Mesothelial cell of epicardium (in vitro differentiated cells): ENCODE data around the gene OPCML. TPM values are rescaled to one million over a fixed set of nuclear protein-coding genes. Genes with fewer than 3 reads are reported as not detected.

Source experiments
- DNase-seq, 2 experiments: peaks; one replicate each; pipeline ENCODE4 v3.0.0; 2021; ENCODE audit warnings: low spot score in 2 of 2; ENCODE audit not compliant: unreplicated experiment in 2 of 2
- H3K27ac Mint-ChIP-seq: 2 replicates; pipeline ENCODE4 v1.8.0; 2021; ENCODE audit warnings: mixed read lengths
- H3K27me3 Mint-ChIP-seq: 2 replicates; pipeline ENCODE4 v1.8.0; 2021; ENCODE audit warnings: low read depth, mixed read lengths
- H3K36me3 Mint-ChIP-seq: 2 replicates; pipeline ENCODE4 v1.8.0; 2021; ENCODE audit warnings: mixed read lengths
- H3K4me1 Mint-ChIP-seq: 2 replicates; pipeline ENCODE4 v1.8.0; 2021; ENCODE audit warnings: mixed read lengths
- H3K4me3 Mint-ChIP-seq: 2 replicates; pipeline ENCODE4 v1.8.0; 2021; ENCODE audit warnings: mild to moderate bottlenecking, moderate library complexity, mixed read lengths
- H3K9me3 Mint-ChIP-seq: 2 replicates; pipeline ENCODE4 v1.8.0; 2021; ENCODE audit warnings: mixed read lengths
- CTCF ChIP-seq: fragments of 200-600 bp; sonication (generic); IDR thresholded peaks from one replicate; pipeline ENCODE4 v1.5.0; 2021; ENCODE audit warnings: antibody characterized with exemption; ENCODE audit not compliant: unreplicated experiment
- total RNA-seq: library from RNA; stranded (reverse); gene quantifications from 3 replicates; pipeline ENCODE4 v1.2.1, GENCODE V29; 2021

The OPCML gene
- total RNA-seq, 1 donor from 2014 or later: 3.0 TPM

DNA sequence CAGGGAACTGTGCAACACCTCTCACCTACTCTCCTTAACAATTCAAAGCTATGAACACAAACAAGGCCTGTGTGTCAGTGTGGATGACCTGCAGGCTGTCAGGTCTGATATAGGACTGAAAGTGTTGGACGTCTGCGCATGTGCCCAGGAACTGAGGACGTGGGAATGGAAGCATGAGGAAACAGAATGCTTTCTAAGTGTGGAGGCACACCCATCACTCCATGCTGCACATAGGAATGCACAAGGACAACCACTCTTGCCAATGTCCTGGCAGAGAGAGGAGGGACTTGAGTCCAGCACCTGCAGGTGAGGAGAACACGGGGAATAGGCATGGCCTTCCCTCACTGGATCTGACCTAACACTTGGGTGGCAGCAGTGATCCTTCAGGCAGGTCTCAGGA, 874.3 kb downstream of the OPCML start:
- Mint-ChIP-seq H3K4me1 (no peaks in the 10 kb centered on the region), H3K36me3 (no peaks in the 10 kb centered on the region), H3K27me3 (peaks cover 33% of the 10 kb centered on the region), H3K9me3 (no peaks in the 10 kb centered on the region), H3K4me3 (no peak overlapping the region), H3K27ac (no peak overlapping the region)
- no peak for DNase-seq
- no peak for TF ChIP-seq CTCF

- Mint-ChIP-seq H3K9me3 (no peaks in the 10 kb centered on the region), H3K4me3 (no peak overlapping the region), H3K27ac (no peak overlapping the region), H3K27me3 (peaks cover 42% of the 10 kb centered on the region), H3K36me3 (no peaks in the 10 kb centered on the region), H3K4me1 (no peaks in the 10 kb centered on the region)
- no peak for TF ChIP-seq CTCF
- no peak for DNase-seq
These were observed 877.0 kb downstream of the OPCML start for GRCh38 chr11:132655187-132655855.

DNA sequence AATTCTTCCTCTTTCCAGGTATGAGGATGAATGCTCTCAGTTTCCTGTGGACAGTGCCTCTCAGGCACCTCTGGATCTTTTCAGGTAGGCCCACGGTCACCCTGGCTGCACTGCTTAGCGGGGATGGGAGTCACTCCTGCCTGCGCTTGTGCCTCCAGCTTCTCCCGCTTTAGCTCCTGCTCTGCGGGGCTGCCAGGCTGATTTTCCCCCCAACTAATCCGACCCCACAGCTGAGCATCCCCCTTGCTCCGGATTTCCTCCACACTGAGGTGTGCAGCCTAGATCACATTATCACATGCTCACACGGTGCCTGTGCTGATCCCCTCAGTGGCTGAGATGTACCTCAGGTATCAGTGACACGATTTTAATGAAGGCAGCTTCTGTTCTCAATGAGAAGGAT, 879.1 kb downstream of the OPCML start:
- TF ChIP-seq CTCF: no peak
- Mint-ChIP-seq H3K4me1 (peaks cover 7% of the 10 kb centered on the region), H3K27ac (no peak overlapping the region), H3K4me3 (no peak overlapping the region), H3K36me3 (no peaks in the 10 kb centered on the region), H3K27me3 (peaks cover 43% of the 10 kb centered on the region), H3K9me3 (no peaks in the 10 kb centered on the region)
- no peak for DNase-seq

DNA sequence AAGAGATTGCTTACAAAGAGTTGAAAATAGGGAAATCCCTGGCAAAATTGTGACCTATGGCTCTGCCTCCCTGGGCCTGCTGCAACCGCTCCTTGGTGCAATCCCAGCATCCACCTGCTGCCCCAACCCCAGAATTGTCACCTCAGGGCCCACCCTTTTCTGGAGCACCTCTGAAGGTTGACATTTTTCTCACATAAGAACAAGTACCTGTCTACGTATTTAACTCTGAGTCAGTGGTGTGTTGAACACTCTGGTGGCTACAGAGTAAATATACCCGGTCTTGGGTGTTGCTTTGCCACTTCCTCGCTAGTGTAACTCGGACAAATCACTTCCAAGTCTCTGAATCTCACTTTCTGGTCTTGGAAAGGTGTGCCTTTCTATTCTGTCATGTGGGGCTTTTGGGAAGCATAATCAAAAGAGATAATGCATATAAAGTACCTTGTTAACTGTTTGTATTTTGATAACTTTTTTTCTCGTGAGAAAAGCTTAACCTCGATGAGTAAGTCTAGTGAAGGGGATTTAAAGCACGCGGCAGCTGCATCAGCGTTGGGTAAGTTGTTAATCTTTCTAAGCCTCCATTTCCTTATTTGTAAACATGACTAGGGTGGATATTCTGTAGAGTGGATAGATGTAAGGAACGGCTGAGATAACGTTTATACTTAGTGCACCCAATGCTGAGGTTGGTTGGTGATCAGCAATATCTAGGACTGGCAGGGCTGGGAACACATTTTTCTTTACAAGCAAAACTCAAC, 881.2 kb downstream of the OPCML start:
- DNase-seq: no peak
- Mint-ChIP-seq H3K36me3 (no peaks in the 10 kb centered on the region), H3K9me3 (no peaks in the 10 kb centered on the region), H3K27me3 (peaks cover 48% of the 10 kb centered on the region), H3K4me3 (no peak overlapping the region), H3K27ac (no peak overlapping the region), H3K4me1 (peaks cover 9% of the 10 kb centered on the region)
- no peak for TF ChIP-seq CTCF

GRCh38 chr11:132649277-132649676, 883.0 kb downstream of the OPCML start:
- no peaks in the 10 kb centered on the region for H3K36me3 Mint-ChIP-seq
- H3K9me3 Mint-ChIP-seq: no peaks in the 10 kb centered on the region
- DNase-seq: no peak
- no peak overlapping the region for H3K27ac Mint-ChIP-seq
- no peak overlapping the region for H3K4me3 Mint-ChIP-seq
- TF ChIP-seq CTCF: no peak
- H3K4me1 Mint-ChIP-seq: peaks cover 15% of the 10 kb centered on the region
- peaks cover 46% of the 10 kb centered on the region for H3K27me3 Mint-ChIP-seq
